Esophagus mucosa (tissue), 1 donor: ENCODE data around the gene KLC3. TPM values are rescaled to one million over a fixed set of nuclear protein-coding genes. Genes with fewer than 3 reads are reported as not detected.
A peak's percentile ranks its signal among the peaks of the same experiment; 100 is the strongest.
"Not testable (repeated sequence)": the region's sequence is repeated elsewhere in the genome, so short reads cannot be mapped to it uniquely, and the experiment has no call there.

Experiments
- ATAC-seq: fragments of 200-7000 bp; cut with Tn5 transposase; one replicate; pipeline ENCODE4 v1.9.1; 2020
- total RNA-seq: library from RNA; stranded (reverse); gene quantifications from one replicate; pipeline ENCODE4 v1.2.4, GENCODE V29; 2023
- donor health status: DM: yes; HTN: yes; CAD: no.

The KLC3 gene
- total RNA-seq, 1 donor from 2014 or later: 17.5 TPM

DNA sequence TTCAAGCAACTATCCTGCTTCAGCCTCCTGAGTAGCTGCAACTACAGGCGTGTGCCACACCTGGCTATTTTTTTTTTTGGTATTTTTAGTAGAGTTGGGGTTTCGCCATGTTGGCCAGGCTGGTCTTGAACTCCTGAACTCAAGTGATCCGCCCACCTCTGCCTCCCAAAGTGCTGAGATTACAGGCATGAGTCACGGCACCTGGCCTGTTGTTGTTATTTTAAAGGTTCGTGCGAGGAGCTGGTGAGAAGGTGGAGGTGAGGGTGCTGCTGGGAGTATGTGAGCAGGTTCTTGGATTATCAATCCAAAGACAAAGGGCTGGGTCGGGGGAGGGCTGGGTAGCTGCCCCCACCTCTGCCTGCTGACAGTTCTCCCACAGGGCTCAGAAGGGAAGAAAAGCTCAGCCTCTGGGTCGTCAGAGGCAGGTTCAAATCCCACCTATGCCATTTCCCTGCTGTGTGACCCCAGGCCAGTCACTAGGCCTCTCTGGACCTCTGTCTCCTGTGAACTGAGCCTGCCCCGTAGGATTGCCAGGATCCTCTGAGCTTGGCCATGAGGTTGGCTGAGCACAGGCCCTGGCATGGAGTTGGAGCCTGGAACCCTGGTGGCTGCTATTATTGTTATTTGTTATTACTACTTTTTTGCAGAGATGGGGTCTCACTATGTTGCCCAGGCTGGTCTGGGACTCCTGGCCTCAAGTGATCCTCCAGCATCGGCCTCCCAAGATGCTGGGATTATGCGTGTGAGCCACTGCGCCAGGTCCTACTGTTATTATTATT lies 19.4 kb upstream of the KLC3 start:
- no peak for ATAC-seq

- ATAC-seq: no peak
Observed at GRCh38 chr19:45321848-45322247, 18.7 kb upstream of the KLC3 start.

- ATAC-seq: no peak
Observed at GRCh38 chr19:45322311-45322710, 18.2 kb upstream of the KLC3 start.

DNA sequence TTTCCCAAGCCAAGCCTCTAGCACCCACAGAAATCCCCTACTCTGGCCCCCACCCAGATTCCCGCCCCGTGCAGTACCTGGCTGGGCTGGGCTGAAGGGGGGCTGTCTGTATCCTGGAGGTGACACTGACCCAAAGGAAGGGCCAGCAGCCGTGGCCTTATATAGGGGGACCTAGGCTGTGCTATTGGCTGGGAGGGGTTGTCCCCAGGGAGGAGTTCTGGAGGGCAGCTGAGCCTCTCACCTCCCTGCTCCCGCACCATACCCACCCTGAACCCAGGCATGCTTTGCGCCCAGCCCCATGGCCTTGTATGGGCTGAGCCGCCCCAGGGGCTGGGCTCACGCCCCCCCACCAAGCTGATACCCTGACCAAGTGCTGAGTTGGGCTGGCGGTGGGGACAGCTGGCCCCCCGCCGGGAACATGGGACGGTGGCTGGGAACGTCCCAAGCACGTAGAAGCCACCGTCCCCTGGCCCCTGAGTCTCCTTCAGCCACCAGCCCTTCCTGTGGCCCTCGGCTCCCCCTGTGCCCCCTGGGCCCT lies 17.7 kb upstream of the KLC3 start, which contains the start of gene CKM:
Gene CKM, minus strand, starts transcription at position 132 of the 538 bp plus-strand sequence. CDS start 3,162 bp downstream, outside the sequence.
- ATAC-seq: no peak

DNA sequence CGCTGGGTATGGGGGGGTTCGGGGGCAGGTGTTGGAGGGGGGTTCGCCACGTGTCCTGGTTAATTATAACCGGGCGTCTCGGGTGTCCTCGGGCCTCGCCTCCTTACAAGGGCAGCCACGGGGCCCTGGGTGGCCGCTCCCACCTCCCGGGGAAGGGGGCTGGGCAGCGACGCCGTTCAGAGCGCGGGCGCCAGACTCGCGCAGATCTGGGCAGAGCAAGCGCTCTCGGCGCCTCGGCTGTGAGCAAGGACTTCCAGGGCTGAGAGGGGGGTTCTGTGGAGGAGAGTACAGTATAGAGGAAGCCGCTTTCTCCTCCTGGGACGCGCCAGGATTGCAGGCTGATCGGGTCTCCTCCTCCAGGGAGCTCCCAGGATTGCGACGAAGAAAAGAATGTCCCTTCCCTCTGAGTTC lies 16.9 kb upstream of the KLC3 start:
- no peak for ATAC-seq

GRCh38 chr19:45324349-45324907 lies 16.1 kb upstream of the KLC3 start:
- ATAC-seq: no peak

DNA sequence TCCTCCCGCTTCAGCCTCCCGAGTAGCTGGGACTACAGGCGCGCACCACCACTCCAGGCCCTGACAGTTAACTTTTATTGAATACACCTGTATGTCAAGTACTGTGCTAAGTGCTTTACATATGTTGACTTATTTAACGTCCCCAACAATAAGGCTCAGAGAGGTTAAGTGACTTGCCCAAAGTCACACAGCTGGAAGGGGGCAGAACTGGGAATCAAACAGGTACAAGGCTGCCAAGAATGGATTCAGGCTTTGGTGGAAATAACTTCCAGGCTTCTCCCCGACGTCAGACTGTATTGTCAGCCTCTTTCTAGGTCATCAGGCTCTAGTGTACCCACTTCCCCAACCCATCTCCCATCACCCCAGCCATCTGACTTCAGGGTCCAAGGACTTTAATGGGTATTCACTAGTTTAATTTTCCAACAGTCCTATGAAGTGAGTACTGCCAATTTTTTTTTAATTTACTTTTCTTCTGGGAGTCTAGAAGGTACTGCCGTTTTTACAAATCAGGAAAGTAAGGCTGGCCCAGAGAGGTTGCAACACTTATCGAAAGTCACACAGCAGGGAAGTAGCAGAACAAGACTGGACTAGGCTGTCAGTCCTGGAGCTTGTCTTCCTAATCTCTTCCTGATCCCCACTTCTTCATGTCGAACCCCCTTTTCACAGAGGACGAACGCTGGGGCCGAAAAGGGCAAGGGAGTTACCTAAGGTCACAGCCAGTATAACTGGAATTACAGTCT lies 13.0 kb upstream of the KLC3 start:
- peak; percentile 4 for ATAC-seq

- no peak for ATAC-seq
Observed at GRCh38 chr19:45331411-45331810, 9.1 kb upstream of the KLC3 start.

DNA sequence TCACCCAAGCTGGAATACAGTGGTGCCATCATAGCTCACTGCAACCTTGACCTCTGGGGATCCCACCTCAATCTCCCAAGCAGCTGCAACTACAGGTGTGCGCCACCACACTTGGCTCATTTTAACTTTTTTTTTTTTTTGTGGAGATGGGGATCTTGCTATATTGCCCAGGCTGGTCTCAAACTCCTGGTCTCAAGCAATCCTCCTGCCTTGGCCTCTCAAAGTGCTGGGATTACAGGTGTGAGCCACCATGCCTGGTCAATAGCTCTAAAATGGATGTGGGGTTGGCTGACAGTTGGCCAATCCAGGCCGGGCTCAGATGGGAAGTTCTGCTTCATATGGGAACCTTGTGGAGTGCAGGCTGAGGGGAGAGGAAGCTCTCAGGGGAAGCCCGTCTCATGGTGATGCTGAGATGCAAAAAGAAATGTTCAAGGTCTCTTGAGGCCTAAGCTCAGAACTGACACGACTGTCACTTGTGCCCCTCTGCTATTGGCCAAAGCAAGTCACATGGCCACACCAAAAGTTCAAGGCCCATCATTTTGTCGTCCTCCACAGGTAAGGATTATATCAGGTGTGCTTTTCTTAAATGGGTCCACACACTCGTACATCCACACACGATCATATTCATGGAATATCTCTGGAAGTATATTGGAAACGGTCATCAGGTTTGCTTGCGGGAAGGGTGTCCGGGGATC lies 6.8 kb upstream of the KLC3 start:
- no peak for ATAC-seq

DNA sequence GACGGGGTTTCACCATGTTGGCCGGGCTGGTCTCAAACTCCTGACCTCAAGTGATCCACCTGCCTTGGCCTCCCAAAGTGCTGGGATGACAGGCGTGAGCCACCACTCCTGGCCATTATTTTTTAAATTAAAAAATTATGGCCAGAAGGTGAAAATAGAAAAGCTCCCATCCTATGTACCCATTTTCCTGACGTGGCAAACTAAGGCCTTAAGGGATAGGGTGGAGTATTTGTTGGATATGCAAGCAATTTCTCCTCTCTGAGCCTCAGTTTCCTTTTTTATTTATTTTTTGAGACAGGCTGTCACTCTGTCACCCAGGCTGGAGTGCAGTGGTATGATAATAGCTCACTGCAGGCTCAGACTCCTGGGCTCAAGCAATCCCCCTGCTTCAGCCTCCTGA lies 5.7 kb upstream of the KLC3 start:
- ATAC-seq: not testable (repeated sequence)

DNA sequence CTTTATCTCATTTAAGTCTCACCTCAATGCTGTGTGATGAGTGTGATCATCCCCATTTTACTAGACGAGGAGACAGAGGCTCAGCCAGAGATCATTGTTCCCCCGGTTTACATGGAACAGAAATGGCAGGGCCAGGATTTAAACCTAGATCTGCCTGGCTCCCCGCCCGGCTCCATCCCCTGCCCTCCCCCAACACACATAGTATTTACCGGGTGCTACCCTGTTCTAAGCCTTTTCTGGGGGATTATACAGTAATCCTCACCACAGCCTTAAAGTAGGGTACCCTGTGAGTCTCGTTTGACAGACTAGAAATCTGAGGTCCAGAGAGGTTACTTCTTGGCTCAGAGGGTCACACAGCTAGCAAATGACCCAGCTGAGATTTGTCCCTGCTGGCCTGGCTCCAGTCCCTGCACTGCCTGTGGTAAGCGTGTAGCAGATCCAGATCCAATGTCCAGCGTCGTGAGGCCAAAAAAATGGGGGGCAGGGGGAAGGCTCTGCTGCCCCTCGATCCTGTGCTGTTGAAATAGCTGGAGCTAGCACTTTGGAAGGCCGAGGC lies 3.8 kb upstream of the KLC3 start:
- no peak for ATAC-seq

GRCh38 chr19:45339629-45340028 lies 921 bp upstream of the KLC3 start:
- no peak for ATAC-seq

- peak; percentile 40 for ATAC-seq
Observed at GRCh38 chr19:45340899-45341453, 426 bp downstream of the KLC3 start.

DNA sequence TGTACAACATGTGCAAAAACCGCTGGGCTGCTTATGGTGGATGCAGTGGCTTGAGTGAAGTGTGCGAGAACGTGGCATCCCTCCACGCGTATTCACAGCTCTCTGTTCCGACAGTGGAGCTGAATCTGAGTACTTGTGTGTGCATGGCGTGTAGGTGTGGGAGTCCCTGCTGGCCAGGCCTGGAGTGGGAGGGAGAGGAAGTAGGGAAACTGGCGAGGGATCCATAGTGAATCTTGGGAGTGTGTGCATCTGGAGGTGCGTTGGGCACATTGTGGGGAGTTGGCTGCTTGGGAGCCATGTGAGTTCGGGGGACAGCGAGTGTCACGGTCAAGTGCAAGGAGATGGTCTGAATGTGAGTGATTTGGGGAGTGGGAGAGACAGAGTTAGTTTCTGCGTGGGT lies 2.4 kb downstream of the KLC3 start:
- ATAC-seq: no peak

DNA sequence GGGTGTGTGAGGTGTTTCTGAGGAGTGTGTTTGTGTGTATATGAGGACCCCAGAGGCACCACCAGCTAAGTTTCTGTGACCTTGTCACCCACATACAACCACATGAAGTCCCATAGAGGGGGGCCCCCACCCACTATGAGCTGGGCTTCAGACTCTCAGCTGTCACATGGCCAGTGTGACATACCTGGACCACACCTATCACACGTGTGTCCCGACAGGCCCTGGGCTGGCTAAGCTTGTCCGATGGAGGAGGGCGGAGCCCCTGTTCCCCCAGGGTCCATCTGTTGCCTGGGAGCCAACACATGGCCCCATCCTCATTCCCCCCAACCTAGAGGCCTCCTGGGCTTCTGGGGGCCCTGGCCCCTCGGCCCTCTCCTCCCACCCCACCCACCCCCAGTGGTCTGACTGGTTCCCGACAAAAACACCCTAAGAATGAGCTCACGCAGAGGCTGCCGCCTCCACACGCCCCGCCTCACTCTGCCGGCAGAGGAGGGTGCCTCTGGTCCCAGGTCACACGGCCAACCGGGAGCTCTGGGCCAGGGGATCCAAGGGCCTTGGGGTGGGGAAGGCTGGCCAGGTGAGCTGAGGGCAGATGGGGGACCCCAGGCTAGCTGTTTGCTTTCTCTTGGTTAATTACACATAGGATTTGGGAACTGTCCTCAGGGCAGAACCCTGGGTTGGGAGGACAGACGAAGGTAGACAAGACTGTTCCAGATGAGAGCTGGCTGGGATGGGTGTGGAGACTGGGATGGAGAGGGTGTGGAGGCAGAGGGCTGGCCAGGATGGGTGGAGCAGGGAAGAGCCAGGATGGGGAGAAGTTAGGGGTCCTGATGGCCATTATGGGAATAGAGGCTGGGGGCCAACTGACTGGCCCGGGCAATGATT lies 4.3 kb downstream of the KLC3 start:
- peak; percentile 73 for ATAC-seq

- ATAC-seq: no peak
Observed at GRCh38 chr19:45345506-45345860, 4.9 kb downstream of the KLC3 start.

- ATAC-seq: no peak
Observed at GRCh38 chr19:45346449-45346848, 5.9 kb downstream of the KLC3 start.

DNA sequence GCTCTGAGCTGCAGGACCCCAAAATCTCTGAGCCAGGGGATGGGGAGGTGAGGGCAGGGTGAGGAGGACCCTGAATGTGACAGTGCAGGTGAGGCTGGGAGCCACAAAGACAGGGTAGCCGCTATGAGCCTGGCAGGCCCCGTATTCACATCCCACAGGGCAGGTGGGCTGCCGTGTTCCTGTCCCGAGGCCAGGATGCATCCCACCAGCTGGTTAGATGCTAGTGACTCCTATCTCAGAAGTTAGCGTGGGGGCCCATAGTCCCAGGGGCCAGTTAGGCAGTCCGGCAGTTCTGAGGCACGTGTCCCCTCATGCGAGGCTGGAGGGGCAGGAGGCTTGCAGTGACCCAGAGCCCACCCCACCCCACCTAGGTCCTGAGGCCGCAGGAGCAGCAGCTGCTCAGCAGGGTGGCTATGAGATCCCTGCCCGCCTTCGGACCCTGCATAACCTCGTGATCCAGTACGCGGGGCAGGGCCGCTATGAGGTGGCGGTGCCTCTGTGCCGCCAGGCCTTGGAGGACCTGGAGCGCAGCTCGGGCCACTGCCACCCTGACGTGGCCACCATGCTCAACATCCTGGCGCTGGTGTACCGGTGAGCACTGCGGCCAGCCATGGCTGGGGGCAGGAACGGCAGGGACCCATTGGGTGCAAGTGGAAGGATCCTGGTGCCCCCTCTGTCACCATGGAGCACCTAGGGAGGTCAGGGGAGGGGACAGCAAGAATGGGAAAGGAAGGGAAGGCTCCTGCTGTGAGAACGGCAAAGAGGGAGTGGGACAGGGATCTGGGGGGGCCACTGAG lies 7.2 kb downstream of the KLC3 start:
- ATAC-seq: no peak

DNA sequence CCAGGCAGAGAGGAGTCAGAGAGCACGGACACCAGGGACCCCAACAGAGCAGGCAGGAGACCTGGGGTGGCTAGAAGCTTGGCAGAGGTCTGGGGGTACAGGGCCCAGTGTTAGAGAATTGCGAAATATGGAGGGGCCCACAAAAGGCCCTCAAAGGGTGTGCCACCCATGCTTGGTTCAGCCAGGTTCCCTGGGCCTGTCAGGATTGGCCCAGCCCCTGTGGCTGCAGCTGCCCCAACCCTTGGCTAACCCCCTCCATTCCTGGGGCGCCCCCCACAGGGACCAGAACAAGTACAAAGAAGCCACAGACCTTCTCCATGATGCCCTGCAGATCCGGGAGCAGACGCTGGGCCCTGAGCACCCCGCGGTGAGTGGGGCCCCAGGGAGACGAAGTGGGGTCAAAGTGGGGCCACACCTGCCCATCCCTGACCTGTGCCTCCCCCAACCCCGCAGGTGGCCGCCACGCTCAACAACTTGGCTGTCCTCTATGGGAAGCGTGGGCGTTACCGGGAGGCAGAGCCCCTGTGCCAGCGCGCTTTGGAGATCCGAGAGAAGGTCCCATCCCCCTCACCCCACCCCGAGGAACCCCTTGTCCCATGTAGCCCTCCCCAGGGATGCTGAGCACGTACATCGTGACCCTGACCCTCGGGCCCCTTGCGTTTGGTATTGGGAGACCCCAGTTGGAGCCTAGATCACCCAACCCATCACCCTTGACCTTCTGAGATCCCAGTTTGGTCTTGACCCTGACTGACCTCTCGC lies 8.0 kb downstream of the KLC3 start:
- ATAC-seq: no peak

DNA sequence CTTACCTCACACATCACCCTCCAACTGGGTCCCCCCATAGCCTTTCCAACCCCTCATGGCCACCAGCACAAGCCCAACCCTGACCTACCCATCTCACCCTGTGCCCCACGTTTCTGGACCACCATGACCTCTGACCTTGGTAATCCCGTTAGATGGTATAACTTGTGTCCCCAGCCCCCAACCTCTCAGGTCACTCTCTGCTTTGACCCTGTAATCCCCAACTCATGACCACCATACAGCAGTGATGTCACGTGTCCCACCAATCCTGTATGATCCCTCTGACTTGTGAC lies 8.5 kb downstream of the KLC3 start:
- no peak for ATAC-seq
